ENCODE measurements around the gene SPNS2. TPM values are rescaled to one million over a fixed set of nuclear protein-coding genes. Genes with fewer than 3 reads are reported as not detected.

SPNS2 gene
- total and polyA plus RNA-seq, 10 of the 15 experiments (the other 5 are each of a cell fraction or from before 2014, with no cell fraction given) = 0.04 to 1.1 (median 0.23) TPM; not detected in 2

DNA sequence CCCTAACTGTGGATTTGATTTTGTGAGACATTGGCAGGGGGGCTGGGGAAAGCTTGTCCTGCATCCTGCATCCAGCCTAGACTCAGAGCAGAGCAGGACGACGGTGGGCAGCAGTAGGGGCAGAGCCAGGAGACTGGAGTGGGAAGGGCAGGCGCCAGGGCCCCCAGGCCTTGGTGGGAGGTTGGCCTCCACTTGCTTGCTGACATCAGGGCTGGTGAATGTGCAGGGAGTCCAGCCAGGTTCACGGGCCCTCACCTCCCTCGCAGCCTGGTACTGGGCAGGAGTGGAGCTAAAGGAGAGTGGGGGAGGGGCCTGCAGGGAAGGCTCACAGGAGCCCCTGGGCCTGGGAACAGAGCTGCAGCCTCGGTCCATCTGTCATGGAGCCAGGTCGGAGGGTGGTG is 83.4 kb downstream of the SPNS2 start:
- in situ Hi-C loops (cut with MboI) = no loop called here
- Histone ChIP-seq H3K9me3 (replicated peaks; ENCODE audit: control insufficient read depth, insufficient read depth, low read length) (no peaks in the 10 kb centered on the region; the same call in 2 of the 3 replicates), H3K4me2 (ENCODE audit: control insufficient read depth, insufficient read depth) (no peak overlapping the region), H3K4me3 (no peak overlapping the region), H3K4me1 (ENCODE audit: control insufficient read depth, insufficient read depth, low read length) (no peaks in the 10 kb centered on the region), H3K9ac (ENCODE audit: control insufficient read depth, insufficient read depth, low read length) (no peak overlapping the region), H4K20me1 (ENCODE audit: control insufficient read depth, insufficient read depth) (no peaks in the 10 kb centered on the region; the same call in none of the 2 replicates), H2AFZ (ENCODE audit: control insufficient read depth, low read depth, low read length) (no peak overlapping the region), H3K27me3 (replicated peaks in 1 of 2; ENCODE audit: control insufficient read depth in 2 of 2, insufficient read depth in 2 of 2, low read length in 1 of 2) (peaks cover 8% of the 10 kb centered on the region in 2 experiments; a peak in 3 of 4 replicates), H3K79me2 (ENCODE audit: control insufficient read depth, insufficient read depth, low read length) (no peaks in the 10 kb centered on the region), H3K27ac (ENCODE audit: control insufficient read depth, insufficient read depth) (no peak overlapping the region), H3K36me3 (ENCODE audit: control insufficient read depth in 2 of 2, insufficient read depth in 2 of 2, low read length in 1 of 2) (no peaks in the 10 kb centered on the region)
- WGBS (ENCODE audit: insufficient coverage, insufficient replicate concordance, low lambda C conversion rate, missing lambda C conversion rate) = 14% methylated on average over 7 of the region's 7 CpGs
- TF ChIP-seq, protein P1, sequence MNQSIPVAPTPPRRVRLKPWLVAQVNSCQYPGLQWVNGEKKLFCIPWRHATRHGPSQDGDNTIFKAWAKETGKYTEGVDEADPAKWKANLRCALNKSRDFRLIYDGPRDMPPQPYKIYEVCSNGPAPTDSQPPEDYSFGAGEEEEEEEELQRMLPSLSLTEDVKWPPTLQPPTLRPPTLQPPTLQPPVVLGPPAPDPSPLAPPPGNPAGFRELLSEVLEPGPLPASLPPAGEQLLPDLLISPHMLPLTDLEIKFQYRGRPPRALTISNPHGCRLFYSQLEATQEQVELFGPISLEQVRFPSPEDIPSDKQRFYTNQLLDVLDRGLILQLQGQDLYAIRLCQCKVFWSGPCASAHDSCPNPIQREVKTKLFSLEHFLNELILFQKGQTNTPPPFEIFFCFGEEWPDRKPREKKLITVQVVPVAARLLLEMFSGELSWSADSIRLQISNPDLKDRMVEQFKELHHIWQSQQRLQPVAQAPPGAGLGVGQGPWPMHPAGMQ (IDR thresholded peaks at IDR 0.05; ENCODE audit: borderline replicate concordance) = no peak
- TF ChIP-seq HDAC6 (IDR thresholded peaks at IDR 0.05; ENCODE audit: unreplicated experiment) (no peak), MXI1 (IDR thresholded peaks at IDR 0.05; ENCODE audit: low read depth, low read length) (no peak), ZBED1 (IDR thresholded peaks at IDR 0.05; ENCODE audit: borderline replicate concordance) (no peak), ZNF207 (IDR thresholded peaks at IDR 0.05; ENCODE audit: borderline replicate concordance) (no peak), SRF (IDR thresholded peaks at IDR 0.05; ENCODE audit: low read depth in 2 of 2, low read length in 2 of 2) (no peak), JUND (IDR thresholded peaks at IDR 0.05; ENCODE audit: low read depth, low read length) (no peak), NRF1 (conservative IDR thresholded peaks at IDR 0.05; ENCODE audit: low read depth, low read length) (no peak), RCOR1 (conservative IDR thresholded peaks at IDR 0.05; ENCODE audit: low read depth, low read length) (no peak), TCF12 (IDR thresholded peaks at IDR 0.05; ENCODE audit: low read depth, low read length) (no peak), ZNF274 (IDR thresholded peaks at IDR 0.05; ENCODE audit: insufficient read depth, insufficient read length) (no peak), SREBF2 (IDR thresholded peaks at IDR 0.05; ENCODE audit: low read length) (no peak), SMARCA5 (IDR thresholded peaks at IDR 0.05) (no peak), PML (IDR thresholded peaks at IDR 0.05; ENCODE audit: low read length) (no peak), MEF2B (IDR thresholded peaks at IDR 0.05; ENCODE audit: partially characterized antibody, poor library complexity, severe bottlenecking) (no peak), RAD51 (IDR thresholded peaks at IDR 0.05) (no peak), PAX8 (IDR thresholded peaks at IDR 0.05) (no peak), KLF5 (IDR thresholded peaks at IDR 0.05; ENCODE audit: partially characterized antibody) (no peak)
- TF ChIP-seq, protein P2, sequence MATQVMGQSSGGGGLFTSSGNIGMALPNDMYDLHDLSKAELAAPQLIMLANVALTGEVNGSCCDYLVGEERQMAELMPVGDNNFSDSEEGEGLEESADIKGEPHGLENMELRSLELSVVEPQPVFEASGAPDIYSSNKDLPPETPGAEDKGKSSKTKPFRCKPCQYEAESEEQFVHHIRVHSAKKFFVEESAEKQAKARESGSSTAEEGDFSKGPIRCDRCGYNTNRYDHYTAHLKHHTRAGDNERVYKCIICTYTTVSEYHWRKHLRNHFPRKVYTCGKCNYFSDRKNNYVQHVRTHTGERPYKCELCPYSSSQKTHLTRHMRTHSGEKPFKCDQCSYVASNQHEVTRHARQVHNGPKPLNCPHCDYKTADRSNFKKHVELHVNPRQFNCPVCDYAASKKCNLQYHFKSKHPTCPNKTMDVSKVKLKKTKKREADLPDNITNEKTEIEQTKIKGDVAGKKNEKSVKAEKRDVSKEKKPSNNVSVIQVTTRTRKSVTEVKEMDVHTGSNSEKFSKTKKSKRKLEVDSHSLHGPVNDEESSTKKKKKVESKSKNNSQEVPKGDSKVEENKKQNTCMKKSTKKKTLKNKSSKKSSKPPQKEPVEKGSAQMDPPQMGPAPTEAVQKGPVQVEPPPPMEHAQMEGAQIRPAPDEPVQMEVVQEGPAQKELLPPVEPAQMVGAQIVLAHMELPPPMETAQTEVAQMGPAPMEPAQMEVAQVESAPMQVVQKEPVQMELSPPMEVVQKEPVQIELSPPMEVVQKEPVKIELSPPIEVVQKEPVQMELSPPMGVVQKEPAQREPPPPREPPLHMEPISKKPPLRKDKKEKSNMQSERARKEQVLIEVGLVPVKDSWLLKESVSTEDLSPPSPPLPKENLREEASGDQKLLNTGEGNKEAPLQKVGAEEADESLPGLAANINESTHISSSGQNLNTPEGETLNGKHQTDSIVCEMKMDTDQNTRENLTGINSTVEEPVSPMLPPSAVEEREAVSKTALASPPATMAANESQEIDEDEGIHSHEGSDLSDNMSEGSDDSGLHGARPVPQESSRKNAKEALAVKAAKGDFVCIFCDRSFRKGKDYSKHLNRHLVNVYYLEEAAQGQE (IDR thresholded peaks at IDR 0.05; ENCODE audit: low read depth, low read length) = no peak
- TF ChIP-seq, protein P3, sequence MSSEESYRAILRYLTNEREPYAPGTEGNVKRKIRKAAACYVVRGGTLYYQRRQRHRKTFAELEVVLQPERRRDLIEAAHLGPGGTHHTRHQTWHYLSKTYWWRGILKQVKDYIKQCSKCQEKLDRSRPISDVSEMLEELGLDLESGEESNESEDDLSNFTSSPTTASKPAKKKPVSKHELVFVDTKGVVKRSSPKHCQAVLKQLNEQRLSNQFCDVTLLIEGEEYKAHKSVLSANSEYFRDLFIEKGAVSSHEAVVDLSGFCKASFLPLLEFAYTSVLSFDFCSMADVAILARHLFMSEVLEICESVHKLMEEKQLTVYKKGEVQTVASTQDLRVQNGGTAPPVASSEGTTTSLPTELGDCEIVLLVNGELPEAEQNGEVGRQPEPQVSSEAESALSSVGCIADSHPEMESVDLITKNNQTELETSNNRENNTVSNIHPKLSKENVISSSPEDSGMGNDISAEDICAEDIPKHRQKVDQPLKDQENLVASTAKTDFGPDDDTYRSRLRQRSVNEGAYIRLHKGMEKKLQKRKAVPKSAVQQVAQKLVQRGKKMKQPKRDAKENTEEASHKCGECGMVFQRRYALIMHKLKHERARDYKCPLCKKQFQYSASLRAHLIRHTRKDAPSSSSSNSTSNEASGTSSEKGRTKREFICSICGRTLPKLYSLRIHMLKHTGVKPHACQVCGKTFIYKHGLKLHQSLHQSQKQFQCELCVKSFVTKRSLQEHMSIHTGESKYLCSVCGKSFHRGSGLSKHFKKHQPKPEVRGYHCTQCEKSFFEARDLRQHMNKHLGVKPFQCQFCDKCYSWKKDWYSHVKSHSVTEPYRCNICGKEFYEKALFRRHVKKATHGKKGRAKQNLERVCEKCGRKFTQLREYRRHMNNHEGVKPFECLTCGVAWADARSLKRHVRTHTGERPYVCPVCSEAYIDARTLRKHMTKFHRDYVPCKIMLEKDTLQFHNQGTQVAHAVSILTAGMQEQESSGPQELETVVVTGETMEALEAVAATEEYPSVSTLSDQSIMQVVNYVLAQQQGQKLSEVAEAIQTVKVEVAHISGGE (CRISPR knock-in tag; IDR thresholded peaks at IDR 0.05) = no peak
- ChIA-PET SMC1A (ENCODE audit: uncharacterized antibody, unreplicated experiment) (no interaction called here), RAD21 (ENCODE audit: unreplicated experiment) (no interaction called here), POLR2A (no interaction called here), CTCF (no interaction called here)
- intact Hi-C loops (cut with micrococcal nuclease; ENCODE audit: unreplicated experiment) = no loop called here
- FAIRE-seq (no peak), ATAC-seq (no peak), DNase-seq (ENCODE audit: low read depth, low spot score) (no peak)
- no TSS peak for BruUV-seq (replicated peaks)
